Adrenal gland (tissue), 5 donors: ENCODE results near the gene KLF11.

Experiments
- CTCF ChIP-seq, 6 experiments: fragments of 450-650 bp in 4 of 6; fragments of 200-600 bp in 2 of 6; sonication (generic) in 1 of 6; IDR thresholded peaks; 1 replicate in 5 of 6; 2 replicates in 1 of 6; pipeline versions ENCODE4 v1.5.1 to v1.8.0; 2016 to 2021; ENCODE audit warnings: antibody characterized with exemption in 6 of 6, mild to moderate bottlenecking in 2 of 6, moderate library complexity in 1 of 6
- POLR2A ChIP-seq, 2 donors: fragments of 450-650 bp; IDR thresholded peaks; one replicate each; pipeline ENCODE4 v1.6.1; 2017; ENCODE audit warnings: antibody characterized with exemption in 2 of 2, mild to moderate bottlenecking in 2 of 2, moderate library complexity in 1 of 2
- donor health status: DM: no; HTN: no; CAD: no.

- TF ChIP-seq POLR2A (IDR thresholded peaks at IDR 0.05): no peak
- no peak for TF ChIP-seq CTCF (IDR thresholded peaks at IDR 0.05)
These were observed 11.6 kb downstream of the KLF11 start for GRCh38 chr2:10054976-10055375.
